HUDEP-2 (cell line): ENCODE measurements around the gene WWC1.
"Not testable (repeated sequence)": the region's sequence is repeated elsewhere in the genome, so short reads cannot be mapped to it uniquely, and the experiment has no call there.

Experiments
- DNase-seq, 76 experiments: peaks; one replicate each; lab custom pipeline; 2025; ENCODE audit not compliant: unreplicated experiment in 76 of 76; lab: John Stamatoyannopoulos, UW

Gene WWC1

GRCh38 chr5:168285696-168286095, 5.7 kb upstream of the WWC1 start:
- DNase-seq, result no peak

DNA sequence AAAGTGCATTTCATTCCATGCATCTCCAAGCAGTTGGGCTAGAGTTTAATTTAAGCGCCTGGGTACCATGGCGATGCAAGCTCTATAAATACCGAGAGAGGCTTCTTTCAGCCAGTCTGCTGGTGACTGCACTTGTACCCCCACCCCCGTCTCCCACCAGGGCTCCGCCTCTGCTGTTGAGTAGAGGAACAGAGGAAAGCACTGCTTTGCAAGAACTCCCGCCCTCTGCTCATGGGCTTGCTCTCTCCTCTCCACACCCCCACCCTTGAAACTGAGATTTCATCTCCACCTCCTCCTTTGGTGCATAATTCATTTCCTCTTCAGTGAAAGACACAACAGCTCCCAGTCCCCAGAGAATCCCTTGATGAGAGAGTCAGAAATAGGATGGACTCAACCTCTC, 5.1 kb upstream of the WWC1 start:
- no peak for DNase-seq

DNA sequence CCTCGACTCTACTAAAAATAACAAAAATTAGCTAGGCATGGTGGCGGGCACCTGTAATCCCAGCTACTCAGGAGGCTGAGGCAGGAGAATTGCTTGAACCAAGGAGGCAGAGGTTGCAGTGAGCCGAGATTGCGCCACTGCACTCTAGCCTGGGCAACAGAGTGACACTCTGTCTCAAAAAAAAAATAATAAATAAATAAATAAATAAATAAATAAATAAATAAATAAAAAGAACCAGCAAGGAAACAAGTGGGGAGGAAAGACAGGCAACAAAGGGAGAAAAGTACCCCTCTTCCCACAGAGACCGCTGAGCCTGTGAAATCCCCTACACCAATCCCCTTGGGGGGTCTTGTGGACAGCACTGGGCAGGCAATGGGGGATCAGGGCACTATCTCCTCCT, 4.6 kb upstream of the WWC1 start:
- DNase-seq, result not testable (repeated sequence)

DNA sequence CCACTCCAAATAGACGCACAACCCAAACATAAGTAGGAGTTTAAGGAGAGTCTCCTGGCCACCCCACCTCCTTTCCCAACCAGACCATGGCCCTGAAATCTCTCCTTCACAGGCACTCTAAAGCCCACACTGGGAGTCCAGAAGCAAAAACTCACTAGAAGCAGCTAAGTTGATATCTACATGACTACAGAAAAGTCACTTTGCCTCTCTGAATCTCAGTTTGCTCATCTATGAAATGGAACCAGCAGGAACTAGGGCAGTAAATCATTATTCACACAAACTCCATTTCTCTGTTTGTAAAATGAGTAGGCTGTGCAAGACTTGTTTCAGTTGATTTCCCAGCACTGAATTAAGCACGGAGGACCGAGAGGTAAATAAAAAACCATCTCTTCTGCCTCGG, 4.1 kb upstream of the WWC1 start:
- DNase-seq, result no peak

DNA sequence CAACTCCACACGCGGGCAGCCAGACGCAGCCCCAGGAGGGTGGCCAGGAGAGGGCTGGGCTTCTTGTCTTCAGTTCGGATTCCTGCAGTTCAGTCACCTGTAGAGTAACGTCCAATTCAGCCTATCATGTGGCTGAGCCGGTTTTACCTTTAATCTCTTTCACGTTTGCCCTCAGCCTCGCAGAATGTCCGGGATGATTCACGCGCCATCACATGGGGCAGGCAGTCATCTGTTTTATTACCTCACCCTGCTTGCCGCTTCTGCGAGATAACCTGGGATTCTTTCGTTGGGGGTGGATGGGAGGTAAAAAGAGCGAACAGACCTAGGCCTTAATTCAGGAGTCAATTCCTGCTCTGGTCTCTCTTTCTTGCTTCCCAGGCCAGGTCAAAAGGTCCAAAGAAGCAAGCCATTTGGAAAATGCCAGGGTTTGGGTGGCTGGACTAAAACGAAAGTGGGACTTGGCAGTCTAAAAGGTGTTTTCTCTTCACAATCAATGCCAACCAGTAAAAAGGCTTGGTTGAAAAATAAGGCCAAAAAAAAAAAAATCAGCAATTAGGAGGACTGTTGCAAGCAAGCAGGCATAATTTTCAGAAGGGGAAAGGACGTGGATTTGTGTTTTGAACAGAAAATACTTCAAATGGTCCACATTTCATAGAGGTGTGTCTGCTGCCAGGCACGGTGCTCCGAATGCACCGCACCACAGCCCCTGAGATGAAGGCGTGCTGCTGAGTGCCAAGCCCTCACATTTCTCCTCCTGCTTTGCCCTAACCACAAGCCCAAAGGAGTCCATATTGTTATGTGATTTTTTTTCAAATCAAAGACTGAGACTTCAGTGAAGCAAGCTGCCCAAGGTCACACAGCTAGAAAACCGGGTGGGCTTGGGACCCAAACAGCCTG, 2.8 kb upstream of the WWC1 start:
- DNase-seq, result no peak

- no peak for DNase-seq
Measured at GRCh38 chr5:168290902-168291341, 523 bp upstream of the WWC1 start.

- DNase-seq, result no peak
Measured at GRCh38 chr5:168291964-168292785, 730 bp downstream of the WWC1 start.

- DNase-seq, result no peak
Measured at GRCh38 chr5:168292786-168293696, 1.6 kb downstream of the WWC1 start.

GRCh38 chr5:168295574-168296201, 4.2 kb downstream of the WWC1 start:
- no peak for DNase-seq

GRCh38 chr5:168296682-168297081, 5.2 kb downstream of the WWC1 start:
- DNase-seq, result no peak

DNA sequence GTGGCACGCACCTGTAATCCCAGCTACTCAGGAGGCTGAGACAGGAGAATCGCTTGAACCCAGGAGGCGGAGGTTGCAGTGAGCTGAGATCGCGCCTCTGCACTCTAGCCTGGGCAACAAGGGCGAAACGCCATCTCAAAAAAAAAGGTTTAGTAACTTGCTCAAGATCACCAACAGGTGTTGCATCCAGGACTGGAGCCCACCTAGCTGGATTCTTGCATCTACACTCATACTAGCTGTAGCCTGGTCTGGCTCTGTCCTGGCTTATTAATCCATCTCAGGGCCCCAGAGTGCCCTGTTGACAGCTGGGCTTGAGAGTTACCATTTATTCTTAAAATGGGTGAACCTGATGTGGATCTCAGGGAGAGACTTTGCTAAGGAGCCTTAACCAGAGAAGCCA, 7.5 kb downstream of the WWC1 start:
- DNase-seq, result no peak

DNA sequence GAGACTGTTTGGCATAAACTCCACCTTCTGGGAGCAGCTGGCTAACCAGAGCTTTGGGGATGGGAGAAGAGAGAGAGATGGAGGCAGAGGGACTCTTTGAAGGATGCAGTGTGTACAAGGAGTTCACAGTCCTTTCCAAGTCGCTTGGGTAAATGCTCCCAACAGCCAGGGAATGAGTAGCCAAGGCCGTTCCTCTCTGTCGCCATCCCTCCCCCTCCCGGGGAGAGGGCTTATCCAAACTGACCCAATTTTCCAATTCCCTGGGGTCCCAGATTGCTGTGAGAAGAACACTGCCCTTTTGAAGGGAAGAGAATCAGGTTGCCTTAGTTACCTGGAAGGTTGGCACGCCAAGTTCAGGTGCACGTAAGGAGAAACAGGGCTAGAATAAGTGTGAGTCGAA, 7.9 kb downstream of the WWC1 start:
- no peak for DNase-seq

DNA sequence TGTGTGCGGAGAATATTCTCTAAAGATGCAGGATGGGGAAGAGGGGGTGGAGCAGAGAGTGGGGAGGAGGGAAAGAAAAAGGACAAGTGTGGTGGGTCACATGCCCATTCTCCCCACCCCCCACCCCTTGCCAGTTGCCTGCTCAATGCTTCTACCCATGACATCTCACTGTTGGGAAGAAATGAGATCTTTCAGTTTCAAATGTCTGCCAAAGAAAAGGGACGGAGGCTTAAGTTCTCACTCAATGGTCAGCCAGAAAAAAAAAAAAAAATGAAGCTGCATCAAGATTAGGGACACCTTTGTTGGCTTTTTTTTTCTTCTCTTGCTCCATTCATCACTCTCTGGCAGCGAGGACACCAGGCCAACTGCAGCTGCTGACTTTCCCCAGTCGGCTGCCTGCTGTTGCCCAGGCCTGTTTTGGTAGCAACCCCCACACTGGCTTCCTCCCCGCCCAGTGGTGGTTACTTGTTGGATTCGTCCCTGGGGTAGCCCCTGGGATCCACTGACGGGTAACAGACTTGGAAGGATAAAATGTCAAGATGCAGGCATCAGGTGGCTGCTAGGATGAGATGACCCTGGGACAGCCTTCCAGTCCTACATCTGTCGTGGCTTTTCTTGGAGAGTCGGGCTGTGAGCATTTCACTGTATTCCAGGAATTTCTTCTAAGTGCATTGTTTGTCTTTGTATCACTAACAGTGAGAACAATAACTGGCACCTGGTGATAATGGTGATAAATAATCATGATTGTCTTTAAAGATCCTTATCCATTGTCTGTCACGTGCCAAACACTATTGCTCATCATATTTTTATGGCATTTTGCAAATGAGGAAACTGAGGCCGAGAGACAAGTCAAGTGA, 9.1 kb downstream of the WWC1 start:
- no peak for DNase-seq

GRCh38 chr5:168301593-168302390, 10.3 kb downstream of the WWC1 start:
- DNase-seq, result no peak

- no peak for DNase-seq
Measured at GRCh38 chr5:168302785-168303184, 11.3 kb downstream of the WWC1 start.

GRCh38 chr5:168303393-168304025, 12.1 kb downstream of the WWC1 start:
- DNase-seq, result no peak

DNA sequence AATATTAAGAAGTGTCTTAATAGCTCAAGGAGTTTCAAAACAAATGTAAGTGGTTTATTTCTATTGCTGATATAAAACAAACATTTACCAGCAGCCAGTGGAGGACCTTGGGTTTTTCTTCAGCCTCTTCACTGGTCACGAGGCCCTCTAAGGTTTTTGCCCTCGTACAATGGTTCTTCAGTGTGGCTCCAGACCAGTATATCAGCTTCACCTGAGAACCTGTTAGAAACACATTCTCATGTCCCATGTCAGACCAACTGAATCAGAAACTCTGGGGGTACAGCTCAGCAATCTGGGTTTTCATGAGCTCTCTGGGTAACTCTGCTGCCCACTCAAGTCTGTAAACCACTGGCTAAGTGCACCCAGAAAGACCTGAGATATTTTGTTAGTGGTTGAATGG, 12.9 kb downstream of the WWC1 start:
- no peak for DNase-seq

DNA sequence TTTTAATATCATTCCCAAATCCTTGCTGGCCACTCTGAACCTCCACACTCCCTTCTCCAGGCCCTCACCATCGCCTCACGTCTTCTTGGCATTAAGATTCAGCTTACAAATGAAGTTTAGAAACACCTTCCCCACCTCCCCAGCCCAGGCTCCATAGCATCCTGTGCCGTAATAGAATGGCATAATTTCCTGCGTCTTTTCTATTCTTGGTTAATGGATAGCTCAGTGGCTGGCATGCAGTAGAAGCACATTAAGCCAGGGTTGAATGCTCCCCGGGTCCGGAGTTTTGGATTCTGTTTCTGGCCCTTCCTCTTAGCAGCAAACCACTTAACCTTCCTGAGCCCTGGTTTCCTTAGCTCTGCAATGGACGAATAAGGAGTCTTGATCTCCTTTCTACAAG, 13.8 kb downstream of the WWC1 start:
- no peak for DNase-seq
